HG03108 (cell line): ENCODE results near the gene PTRH1.
"Not testable (repeated sequence)": the region's sequence is repeated elsewhere in the genome, so short reads cannot be mapped to it uniquely, and the experiment has no call there.

Experiments
- ATAC-seq: cut with Tn5 transposase; IDR thresholded peaks from one replicate; pipeline ENCODE4 v1.9.1; 2021; ENCODE audit warnings: moderate library complexity; ENCODE audit not compliant: unreplicated experiment

The PTRH1 gene, protein sequence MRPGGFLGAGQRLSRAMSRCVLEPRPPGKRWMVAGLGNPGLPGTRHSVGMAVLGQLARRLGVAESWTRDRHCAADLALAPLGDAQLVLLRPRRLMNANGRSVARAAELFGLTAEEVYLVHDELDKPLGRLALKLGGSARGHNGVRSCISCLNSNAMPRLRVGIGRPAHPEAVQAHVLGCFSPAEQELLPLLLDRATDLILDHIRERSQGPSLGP

DNA sequence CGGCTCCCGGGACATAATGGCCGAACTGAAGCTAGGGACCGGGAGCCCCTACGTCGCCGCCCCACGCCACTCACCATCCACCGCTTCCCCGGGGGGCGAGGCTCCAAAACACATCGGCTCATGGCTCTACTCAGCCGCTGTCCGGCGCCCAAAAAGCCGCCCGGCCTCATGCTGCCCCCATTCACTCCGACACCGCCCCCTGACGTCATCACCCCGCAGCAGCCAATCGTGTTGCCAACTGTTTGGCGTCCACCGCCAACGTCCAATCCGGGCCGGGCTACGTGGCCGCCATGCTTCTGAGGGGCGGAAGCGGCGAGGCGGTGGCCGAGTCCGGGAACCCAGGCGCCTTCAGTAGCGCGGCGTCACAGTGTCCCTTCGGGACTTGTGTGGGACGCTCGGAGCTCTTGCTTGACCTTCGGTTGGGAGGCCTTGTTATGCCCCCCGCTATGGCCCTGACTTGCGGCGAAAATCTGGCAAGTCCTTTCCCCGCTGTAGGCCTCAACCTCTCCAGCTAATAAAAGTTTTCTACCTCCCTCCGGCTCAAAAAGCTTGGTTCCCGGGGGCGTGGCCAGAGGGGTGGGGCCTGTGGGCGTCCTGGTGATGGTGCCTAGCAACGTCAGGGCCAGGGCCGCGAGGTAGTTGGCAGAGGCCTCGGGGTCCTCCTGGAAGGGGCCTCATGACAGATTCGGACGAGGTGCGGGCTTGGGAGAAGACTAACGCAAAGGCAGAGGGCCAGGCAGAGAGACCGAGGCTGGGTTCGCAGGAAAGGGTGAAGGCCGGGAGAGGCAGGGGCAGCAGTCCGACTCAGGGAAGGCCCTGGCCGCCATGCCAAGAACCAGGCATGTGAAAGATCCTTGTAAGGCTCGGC lies at the start of gene PTRH1, which contains the start of gene TTC16:
Gene PTRH1 (minus strand): TSS at position 194 of the 868 bp plus-strand sequence. CDS start 24 bp downstream, at position 170.
Gene TTC16 (plus strand): TSS at position 610 of the 868 bp plus-strand sequence. CDS start 67 bp downstream, at position 677.
- ATAC-seq, result peak; percentile 84

DNA sequence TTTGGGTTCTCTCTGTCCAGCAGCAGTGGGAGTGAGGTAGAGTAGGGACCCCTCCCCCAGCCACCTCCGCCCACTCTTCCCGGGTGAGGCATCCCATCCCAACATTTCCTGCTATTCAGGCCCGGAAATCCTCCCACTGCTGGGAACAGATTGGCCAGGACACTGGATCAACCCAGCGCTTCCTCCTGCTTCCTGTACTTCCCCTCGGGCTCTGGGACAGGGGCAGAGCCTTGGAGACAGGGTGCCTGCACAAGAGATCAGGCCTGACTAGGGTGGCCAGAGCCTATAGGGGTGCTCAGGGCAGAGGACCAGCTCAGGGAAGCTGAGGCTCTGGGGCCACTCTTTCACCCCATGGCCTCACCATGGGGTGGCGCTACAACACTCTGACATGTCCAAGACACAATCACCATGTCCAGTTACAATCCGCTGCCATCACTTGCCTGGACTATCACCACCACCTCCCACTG lies 48.5 kb upstream of the PTRH1 start:
- no peak for ATAC-seq

DNA sequence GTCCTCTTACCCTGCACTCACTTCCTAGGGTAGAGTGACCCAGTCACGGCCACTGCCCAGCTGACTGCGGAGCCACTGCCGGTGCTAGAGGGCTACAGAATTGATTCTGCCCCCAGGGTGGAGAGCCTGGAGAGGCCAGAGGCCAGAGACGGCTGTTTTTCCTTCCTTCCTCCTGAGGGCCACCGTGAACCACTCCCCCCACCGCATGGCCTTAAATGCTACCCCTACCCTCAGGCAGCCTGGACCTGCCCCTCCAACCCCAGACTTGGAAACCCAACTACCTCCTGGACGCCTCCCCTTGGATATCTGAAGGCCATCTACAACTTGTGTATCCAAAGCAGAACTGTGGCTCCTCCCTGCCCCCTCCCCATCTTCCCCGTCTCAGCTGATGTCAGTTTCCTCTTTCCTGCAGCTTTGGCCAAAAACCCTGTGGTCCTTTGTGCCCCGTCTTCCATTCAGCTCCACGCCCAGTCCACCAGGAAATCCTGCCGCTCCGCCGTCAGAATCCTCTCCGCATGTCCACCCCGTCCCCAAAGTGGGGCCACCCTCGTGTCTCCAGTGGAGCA lies 46.7 kb upstream of the PTRH1 start:
- ATAC-seq, result no peak

DNA sequence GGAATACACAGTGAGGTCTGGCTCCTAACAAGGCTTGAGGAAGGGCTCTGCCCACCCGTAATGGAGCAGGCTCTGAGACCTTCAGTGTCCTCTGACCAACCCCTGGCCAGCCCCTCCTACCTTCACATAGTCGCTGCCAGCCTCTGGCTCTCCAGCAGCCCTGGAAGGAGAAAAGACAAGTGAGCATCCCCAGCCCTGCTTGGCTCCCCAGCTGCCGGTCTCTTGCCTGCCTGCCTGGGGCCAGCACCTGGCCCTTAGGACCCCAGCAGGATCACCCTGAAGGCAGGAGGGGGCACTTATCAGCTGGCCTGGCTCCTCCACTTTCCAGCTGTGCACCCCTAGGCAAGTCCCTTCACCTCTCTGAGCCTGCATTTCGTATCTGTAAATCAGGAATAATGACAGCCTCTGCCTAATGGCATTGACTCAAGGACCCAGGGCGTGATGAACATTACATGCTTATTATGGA lies 46.1 kb upstream of the PTRH1 start:
- ATAC-seq, result no peak

DNA sequence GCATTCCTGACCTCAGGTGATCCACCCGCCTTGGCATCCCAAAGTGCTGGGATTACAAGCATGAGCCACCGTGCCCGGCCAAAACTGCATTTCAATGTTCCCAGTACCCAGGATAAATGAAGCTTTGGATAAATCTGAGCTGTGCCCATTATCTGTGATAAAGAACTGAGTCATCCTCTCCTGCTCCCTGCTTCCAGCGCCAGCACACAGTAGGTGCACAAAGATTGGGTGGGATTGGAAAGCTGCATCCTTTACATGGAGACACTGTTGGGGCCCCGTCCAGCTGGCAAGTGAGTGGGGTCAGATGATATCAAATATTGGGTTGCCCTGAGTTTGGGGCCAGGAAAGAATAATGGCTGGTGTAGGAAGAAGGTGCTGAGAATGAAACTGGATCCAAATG lies 45.6 kb upstream of the PTRH1 start:
- no peak for ATAC-seq

DNA sequence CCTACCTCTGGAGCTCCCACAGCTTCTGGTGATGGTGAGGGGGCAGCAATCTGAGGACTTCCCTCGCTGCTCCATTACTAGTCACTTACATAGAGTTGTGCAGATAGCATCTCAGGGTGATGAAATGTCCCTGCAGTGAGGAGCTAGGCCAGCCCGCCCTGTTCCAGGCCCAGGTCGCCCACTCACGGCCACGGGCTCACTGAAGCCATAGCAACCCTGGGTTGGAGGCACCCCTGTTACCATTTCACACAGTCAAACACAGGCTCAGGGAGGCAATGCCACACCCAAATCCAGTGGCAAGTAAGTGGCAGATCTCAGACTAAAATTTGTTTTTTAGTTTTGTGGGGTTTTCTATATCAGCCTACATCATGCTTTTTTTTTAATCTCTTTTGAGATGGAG lies 43.4 kb upstream of the PTRH1 start:
- no peak for ATAC-seq

DNA sequence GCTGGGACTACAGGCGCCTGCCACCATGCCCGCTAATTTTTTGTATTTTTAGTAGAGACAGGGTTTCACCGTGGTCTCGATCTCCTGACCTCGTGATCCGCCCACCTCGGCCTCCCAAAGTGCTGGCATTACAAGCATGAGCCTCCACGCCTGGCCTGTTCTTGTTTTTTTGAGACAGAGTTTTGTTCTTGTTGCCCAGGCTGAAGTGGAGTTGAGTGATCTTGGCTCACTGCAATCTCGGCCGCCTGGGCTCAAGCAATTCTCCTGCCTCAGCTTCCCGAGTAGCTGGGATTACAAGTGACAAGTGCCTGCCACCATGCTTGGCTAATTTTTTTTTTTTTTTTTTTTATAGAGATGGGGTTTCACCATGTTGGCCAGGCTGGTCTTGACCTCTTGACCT lies 41.3 kb upstream of the PTRH1 start:
- ATAC-seq, result not testable (repeated sequence)

DNA sequence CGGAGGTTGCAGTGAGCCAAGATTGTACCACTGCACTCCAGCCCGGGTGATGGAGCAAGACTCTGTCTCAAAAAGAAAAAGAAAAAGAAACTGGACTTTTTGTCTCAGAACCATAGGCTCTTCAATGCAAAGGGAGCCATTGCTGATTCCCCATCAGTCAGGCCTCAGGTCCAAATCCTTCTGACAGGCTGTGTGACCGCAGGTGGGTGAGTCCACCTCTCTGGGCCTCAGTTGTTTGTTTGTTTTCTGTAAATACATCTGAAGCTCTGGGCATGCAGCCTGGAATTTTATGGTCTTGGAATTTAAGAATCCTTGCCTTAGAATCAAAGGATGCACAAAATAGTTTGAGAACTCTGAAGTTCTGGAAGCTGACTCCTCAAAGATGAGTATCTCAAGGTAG lies 40.8 kb upstream of the PTRH1 start:
- no peak for ATAC-seq

DNA sequence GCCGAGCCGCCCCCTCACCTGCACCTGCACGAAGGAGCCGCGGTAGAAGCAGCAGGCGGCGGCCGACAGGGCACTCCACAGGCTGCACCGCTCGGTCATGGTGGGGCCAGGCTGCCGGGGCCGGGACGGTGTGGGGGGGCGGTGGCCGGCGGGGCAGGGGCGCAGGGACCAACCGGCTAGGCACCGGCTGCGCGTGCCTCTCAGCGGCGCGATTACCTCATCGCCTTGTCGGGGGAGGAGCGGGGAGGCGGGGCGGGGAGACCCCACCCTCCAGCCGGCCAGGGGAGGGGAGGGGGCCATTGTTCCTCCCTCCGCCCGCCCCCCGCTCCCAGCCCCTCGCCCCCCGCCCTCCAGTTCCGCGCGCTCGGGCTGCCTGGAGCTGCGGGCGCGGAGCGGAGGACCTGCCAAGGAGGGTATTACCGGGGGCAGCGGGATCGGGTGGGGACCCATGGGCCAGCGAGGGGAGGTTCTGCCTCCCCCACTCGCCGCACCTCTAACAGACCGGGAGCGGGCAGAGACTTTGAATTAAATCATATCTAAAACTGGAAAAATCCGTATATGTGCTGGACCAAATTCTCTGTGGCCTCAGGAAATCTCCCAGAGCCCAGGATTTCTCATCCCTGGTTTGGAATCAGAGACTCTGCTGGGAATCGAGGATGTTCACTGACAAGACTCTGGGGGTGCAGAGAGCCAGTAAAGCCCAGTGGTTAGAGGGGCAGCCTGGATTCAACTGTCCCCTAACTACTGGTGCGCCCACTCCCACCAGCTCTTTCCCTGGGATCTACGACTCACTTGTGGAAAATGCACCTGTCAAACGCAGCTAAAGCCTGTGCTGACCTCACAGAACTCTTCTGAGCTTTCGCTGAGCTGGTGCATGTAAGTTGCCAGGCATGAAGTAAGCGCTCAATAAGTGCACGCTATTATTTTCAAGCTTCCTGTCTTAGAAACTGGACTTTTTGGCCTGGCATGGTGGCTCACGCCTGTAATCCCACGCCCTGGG lies 39.9 kb upstream of the PTRH1 start:
- ATAC-seq, result no peak

DNA sequence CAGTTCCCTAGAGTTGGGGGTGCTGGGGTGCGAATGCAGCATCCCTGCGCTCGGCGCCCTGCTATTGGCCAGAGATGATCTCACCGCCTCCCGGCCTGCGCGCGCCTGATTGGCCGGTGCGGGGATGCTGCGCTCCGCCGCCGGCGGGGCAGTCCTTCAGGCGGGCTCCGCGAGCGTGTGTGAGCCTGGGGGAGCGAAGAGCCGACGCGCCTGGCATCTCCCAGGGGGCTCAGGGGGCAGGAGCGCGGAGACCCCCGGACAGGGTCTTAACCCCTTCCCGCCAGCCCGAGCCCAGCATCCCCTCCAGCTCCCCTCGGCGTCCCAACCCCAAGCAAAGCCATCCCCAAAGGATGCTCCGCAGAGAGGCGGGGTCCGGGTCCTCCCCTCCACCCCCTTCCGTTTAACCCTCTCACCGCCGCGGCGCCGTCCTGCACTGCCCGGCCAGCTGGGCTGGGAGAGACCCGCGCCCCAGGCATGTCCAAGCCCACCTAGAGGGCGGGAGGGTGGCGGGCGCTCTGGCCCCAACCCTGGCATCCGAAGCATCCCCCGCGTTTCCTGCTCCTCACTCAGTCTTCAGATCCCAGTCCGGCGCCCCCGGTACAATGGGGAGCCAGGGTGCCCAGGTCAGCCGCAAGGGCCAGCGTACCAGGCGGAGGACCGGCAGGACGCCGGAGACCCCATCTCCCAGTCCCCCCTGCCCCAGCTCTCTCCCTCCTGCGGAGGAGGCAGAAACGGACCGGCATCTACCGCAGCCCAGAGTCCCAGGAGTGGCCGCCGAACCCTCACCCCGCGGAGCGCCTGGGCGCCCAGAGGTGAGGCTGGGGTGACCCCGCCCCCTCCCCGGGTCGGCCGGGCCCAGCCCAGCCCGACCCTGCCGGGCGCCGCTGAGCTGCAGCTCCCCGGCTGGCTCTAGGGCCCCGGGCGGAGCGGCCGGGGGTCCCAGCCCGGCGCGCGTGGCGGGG lies 38.9 kb upstream of the PTRH1 start:
- no peak for ATAC-seq

DNA sequence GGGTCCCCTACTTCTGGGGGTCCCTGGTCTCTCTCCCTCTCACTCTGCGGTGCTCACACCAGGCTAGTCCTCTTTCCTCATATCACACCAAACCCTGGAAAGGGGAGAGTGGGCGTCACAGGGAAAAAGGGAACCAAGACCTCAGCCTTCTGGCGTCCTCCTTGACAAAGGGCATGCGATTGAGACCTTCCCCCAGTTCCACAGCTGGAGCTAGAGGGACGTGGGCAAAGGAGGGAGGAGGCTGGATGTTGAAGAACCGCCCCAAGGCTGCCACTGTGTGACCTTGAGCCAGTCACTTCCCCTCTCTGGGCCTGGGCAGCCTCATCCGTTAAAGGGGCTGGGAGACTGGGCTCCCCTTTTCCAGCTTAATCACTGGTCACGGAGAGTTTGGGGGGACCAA lies 38.2 kb upstream of the PTRH1 start:
- no peak for ATAC-seq

DNA sequence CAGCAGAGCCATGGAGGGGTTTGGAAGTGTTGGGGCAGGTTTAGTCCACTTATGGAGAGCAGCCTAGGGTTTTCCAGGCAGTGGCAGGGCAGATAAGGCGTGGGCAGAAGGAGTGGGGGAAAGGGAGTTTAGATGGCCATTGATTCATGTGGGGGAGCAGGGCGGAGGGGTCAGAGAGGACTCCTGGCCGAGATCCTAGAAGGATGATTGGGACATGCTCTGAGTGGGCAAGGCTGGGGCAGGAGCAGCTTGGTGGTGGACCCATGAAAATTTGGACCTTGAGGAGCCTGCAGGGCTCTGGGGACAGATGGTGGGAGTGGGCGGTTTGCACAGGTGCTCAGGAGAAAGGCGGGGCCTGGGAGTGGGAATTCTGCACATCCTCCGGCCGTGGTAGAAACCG lies 37.7 kb upstream of the PTRH1 start:
- ATAC-seq, result no peak

DNA sequence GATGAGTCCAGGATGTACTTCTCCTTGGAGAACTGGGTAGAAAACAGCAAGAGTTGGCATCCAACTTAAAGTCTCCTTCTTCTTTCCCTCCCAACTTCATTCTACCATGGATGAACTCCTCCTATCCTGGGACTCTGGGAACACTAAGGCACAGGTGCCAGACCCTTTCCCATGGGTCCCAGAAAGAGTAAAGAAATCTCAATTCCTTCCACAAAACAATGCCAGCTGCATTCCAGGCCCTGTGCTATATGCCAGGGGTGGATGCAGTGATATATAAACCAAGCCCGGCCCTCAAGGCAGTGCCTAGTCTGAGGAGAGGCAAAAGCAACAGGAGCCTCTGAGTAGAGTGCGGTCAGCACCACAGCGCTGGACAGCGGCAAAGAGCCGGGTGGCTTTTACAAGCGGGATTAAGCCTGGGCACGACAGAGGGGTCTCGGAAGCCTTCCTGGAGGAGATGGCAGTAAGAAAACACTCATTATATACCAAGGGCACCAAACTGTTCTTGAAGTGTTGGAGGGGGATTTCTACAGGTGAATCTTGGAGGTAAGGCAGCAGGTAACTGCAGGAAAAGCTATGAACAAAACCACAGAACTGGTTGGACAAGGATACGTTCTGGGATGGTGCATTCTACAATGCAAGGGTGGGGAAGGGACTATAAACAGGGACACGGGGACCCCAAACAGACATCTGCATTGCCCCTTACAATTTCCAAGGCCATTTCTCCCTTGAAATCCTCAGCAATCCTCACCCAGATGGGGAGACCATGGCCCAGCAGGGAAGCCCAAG lies 36.0 kb upstream of the PTRH1 start:
- no peak for ATAC-seq

DNA sequence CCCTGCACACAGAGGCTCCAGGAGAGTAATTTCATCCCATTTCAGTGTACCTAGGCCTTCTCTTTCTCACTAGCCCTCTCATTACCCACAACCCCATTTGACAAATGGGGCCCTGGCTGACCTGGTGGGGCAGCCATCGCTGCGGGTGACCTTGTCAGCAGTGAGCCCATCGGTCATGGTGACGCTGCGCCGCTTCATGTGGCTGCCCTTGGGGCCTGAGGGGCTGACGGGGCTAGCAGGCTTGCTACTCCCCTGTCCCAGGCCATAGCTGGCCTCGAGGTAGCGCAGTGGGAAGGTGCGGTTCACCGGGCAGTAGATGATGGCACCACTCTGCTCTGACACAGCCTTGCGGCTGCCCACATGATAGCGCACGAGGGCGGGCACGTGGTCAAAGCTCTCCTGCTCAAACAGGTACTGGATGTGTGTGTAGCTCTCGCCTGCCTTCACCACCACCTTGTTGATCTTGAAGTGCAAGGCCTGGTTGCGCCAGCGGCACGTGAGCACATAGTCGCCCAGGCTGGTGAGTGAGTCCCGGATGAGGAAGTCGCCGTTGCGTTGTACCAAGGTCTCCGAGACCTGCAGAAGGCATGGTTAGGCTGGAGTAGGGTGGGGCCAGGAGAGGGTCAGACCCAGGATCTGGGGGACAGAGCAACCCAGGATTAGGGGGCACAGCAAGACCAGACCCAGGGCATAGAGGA lies 33.8 kb upstream of the PTRH1 start:
- no peak for ATAC-seq

DNA sequence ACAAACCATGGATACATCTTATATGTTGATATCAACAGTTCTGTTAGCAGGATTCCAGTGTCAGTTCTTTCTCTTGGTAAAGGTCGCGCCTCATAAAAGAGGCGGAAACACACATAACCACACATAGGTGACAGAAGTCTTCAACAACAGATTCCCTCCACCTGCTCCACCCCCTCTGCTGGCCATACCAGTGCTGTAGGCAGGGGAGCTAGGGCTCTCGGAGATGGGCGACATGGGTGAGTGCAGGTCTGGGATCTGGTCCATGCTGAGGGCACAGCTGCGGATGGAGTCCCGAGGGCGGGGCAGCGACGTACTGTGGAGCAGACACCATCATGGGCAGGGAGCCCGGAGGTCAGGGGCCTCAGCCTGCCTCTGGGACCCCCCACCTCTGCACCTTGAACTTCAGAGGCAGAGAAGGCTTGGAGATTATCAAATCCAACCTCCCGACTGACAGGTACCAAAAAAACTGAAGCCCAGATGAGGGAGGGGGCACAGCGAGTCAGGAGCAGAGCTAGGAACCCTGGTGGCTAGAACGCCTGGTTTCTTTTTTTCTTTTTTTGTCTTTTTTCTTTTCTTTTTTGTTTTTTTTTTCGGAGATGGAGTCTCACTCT lies 31.6 kb upstream of the PTRH1 start:
- no peak for ATAC-seq

DNA sequence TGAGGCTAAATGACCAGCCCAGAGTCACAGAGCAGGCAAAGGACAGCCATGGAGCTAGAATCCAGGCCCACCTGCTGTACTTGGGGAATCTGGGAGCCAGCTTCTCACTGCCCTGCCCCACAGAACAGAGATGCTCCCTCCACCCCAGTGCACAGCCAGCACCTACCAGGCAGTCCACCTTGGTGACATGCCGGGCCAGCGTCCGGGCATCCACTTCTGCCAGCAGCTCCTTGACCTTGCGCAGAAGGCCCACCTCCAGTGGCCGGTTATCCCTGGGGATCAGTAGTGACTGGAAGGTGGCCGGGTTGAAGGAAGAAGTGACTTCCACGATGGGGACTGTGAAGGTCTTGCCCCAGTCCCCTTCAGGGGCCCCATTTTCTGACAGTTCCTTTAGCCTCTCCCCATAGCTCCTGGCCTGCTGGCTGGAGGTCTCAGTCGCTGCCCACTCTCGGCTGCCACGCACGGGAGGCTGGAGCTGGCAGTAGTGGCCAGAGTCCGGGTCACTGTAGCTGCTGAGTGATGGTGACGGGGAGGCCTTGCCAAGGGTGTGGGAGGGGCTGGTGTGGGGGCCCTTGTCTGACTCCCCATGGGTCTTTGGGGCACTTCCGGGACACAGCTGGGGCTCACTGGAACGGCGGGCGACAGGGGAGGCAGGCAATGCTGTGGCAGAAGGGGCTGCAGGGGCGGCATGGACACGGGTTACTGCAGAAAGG lies 29.1 kb upstream of the PTRH1 start:
- no peak for ATAC-seq
